Activated CD4-positive, CD25-positive, alpha-beta regulatory T cell treated with anti-CD3 and anti-CD28 coated beads, Interleukin-2, amount 50 U/mL, for 72 hours (primary cell): Measurements from ENCODE around the gene USP37.

Experiments used
- DNase-seq: peaks from one replicate; pipeline ENCODE4 v3.0.0; 2021

Gene USP37

DNA sequence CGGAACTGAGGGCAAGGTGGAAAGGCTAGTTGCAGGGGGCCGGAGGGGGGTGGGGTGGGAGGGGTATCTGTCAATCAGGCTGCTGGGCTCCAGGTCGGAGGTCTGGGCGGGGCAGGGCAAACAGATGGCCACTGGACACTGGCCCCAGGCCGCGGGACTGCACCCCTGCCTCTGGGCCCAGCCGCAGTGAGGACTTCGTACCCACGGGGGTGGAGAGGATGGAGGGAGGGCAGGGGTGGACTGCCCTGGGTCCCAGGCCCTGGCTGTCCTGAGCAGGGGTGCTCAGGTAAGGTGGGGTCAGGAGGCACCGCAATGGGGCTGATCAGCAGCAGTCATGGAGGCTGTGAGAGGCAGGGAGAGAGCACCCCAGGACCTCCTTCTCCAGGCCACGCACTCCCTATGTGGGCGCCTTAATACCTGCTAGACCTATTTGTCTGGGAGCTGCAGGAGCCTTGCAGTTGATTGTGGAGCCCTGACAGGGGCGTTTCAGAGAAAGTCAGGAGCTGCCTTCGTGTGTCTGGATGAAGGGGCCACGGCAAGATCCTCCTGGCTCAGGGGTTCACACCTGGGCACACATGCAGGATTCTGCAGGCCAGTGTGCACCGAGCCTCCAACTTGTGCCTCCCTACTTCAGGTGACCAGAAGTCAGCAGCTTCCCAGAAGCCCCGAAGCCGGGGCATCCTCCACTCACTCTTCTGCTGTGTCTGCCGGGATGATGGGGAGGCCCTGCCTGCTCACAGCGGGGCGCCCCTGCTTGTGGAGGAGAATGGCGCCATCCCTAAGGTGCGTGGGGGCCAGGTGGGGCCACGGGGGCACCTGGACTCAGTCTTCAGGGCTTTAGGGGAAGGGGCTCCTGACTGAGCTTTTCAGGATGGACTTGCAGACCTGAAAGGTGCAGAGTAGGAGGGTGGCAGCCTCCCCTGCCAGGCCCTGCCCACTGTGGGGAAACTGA is 166.9 kb downstream of the USP37 start:
- no peak for DNase-seq
